Natural killer cell treated with Interleukin-12 subunit alpha and Interleukin-12 subunit beta and Interleukin-15 and Interleukin-18, amount 100 ng/mL, for 72 hours (primary cell): ENCODE measurements around the gene MPI. TPM values are rescaled to one million over a fixed set of nuclear protein-coding genes. Genes with fewer than 3 reads are reported as not detected.

Source experiments
- ATAC-seq, 2 donors: fragments of 150-1000 bp; cut with Tn5 transposase in 1 of 2; sonication (Bioruptor Pico), chemical (Tn5 transposase) in 1 of 2; 2 replicates each; pipeline ENCODE4 v1.10.0; 2021
- DNase-seq: peaks from one replicate; pipeline ENCODE4 v3.0.0; 2022; ENCODE audit warnings: low spot score
- H3K27ac Mint-ChIP-seq, 2 donors: 1 replicate in 1 of 2; 2 replicates in 1 of 2; pipeline ENCODE4 v1.8.0; 2022; ENCODE audit warnings: mixed read lengths in 2 of 2, mild to moderate bottlenecking in 1 of 2, moderate library complexity in 1 of 2
- H3K27me3 Mint-ChIP-seq, 2 donors: 1 replicate in 1 of 2; 2 replicates in 1 of 2; pipeline ENCODE4 v1.8.0; 2022; ENCODE audit warnings: mixed read lengths in 2 of 2
- H3K36me3 Mint-ChIP-seq: one replicate; pipeline ENCODE4 v1.8.0; 2022; ENCODE audit warnings: mixed read lengths
- H3K4me1 Mint-ChIP-seq, 2 donors: 1 replicate in 1 of 2; 2 replicates in 1 of 2; pipeline ENCODE4 v1.8.0; 2022; ENCODE audit warnings: low read depth in 2 of 2, mixed read lengths in 2 of 2, mild to moderate bottlenecking in 1 of 2
- H3K4me3 Mint-ChIP-seq: one replicate; pipeline ENCODE4 v1.8.0; 2022; ENCODE audit warnings: mixed read lengths
- H3K9me3 Mint-ChIP-seq: 2 replicates; pipeline ENCODE4 v1.8.0; 2022; ENCODE audit warnings: mixed read lengths
- total RNA-seq, 2 donors: library from RNA; stranded (reverse); gene quantifications; one replicate each; pipeline ENCODE4 v1.2.3, GENCODE V29; 2022

Gene MPI
- total RNA-seq, 2 donors from 2014 or later = 43.6 to 46.8 TPM

DNA sequence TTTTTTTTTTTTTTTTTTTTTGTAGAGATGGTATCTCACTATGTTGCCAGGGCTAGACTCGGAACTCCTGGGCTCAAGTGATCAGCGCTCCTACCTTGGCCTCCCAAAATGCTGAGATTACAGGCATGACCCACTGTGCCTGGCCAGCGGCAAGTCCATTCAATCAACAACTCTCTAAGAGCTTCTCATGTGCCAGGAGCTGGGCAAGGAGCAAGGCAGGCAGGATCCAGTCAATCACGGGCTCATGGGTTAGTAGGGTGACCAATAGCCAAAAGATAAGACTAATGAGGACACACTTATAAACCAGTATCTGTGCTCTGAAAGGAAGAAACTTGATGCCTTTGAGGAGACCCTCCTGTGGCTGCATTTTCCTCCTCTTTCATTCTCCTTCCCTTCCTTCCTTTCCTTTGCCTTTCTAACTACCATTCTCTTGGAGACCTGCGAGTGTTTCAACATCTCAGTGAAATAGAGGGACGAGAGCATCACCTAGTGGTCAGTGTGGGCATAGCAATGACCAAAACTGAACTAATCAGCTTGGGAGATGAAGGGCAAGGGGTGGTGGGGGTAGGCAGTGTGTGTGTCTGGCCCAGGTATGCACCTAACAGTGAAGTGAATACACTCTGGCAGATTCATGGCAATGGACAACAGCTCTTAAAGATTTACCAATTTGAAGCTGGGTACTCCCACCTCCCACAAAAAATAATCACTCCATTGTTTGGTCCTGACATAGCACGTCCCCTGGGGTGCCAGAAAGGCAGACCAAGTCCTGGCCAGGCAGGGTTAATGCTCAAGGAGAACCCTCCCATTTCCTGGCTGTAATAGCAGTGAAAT is 60.5 kb downstream of the MPI start:
- Mint-ChIP-seq H3K9me3 (no peaks in the 10 kb centered on the region), H3K4me1 (peaks cover 0 to 4% of the 10 kb centered on the region in 2 donors), H3K4me3 (no peak overlapping the region), H3K36me3 (no peaks in the 10 kb centered on the region), H3K27me3 (no peaks in the 10 kb centered on the region), H3K27ac (no peak overlapping the region)
- DNase-seq = peak; percentile 86
- peak; percentile 71 to 84 for ATAC-seq

DNA sequence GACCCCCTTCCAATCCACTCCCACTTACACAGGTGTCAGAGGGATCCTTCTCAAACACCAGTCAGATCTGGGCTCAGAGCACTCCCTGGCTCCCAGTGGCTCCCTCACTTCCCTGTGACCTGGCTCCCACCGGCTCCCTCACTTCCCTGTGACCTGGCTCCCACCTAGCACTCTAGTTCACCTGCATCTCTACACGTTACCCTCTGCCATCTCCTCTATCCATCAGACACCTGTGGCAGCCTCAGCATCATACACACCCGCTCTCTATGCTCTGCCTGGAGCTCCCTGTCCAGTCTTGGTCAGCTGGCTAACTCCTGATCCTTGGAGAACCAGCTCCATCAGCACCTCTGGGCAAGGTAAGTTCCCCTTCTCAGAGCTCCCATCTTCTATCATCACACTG is 61.2 kb downstream of the MPI start:
- DNase-seq = no peak
- ATAC-seq = no peak
- H3K4me3 Mint-ChIP-seq = no peak overlapping the region
- H3K4me1 Mint-ChIP-seq = peaks cover 0 to 4% of the 10 kb centered on the region in 2 donors
- no peaks in the 10 kb centered on the region for H3K9me3 Mint-ChIP-seq
- H3K27me3 Mint-ChIP-seq = no peaks in the 10 kb centered on the region
- H3K36me3 Mint-ChIP-seq = no peaks in the 10 kb centered on the region
- no peak overlapping the region for H3K27ac Mint-ChIP-seq

Other genes with a start within 250 kb of the MPI start
- 10 to 100 TPM; 69.4 to 73.0 TPM for gene EDC3, start 194.0 kb upstream of the MPI start, total RNA-seq
- 1 to 10 TPM; 3.2 to 4.6 TPM for gene CYP1A1, start 164.5 kb upstream of the MPI start, total RNA-seq
- not detected for gene CYP1A2, start 141.2 kb upstream of the MPI start, total RNA-seq
- gene CSK, start 108.0 kb upstream of the MPI start, total RNA-seq = 100 to 1,000 TPM; 323 TPM
- gene LMAN1L, start 77.2 kb upstream of the MPI start, total RNA-seq = 1 to 10 TPM; 3.4 to 4.9 TPM
- 1 to 10 TPM in 1 of 2 donors, under 1 TPM in 1; 0.43 to 1.7 TPM for gene CPLX3, start 63.4 kb upstream of the MPI start, total RNA-seq
- gene ULK3, start 46.9 kb upstream of the MPI start, total RNA-seq = 10 to 100 TPM; 39.1 to 74.7 TPM
- gene SCAMP2, start 16.7 kb upstream of the MPI start, total RNA-seq = 100 to 1,000 TPM; 109 to 111 TPM
- gene FAM219B, start 16.8 kb downstream of the MPI start, total RNA-seq = 10 to 100 TPM; 49.6 to 74.3 TPM
- gene COX5A, start 48.0 kb downstream of the MPI start, total RNA-seq = 100 to 1,000 TPM; 221 to 229 TPM
- 1 to 10 TPM; 1.5 to 3.6 TPM for gene RPP25, start 66.7 kb downstream of the MPI start, total RNA-seq
- gene SCAMP5, start 105.5 kb downstream of the MPI start, total RNA-seq = 1 to 10 TPM in 1 of 2 donors, under 1 TPM in 1; 0.40 to 2.7 TPM
- gene PPCDC, start 133.5 kb downstream of the MPI start, total RNA-seq = 10 to 100 TPM; 27.0 to 42.0 TPM